SU-DHL-6 (cell line): ENCODE results near the gene DNAI4.
"Not testable (repeated sequence)": the region's sequence is repeated elsewhere in the genome, so short reads cannot be mapped to it uniquely, and the experiment has no call there.

Source experiments
- H2AFZ ChIP-seq: fragments of 200-600 bp; sonication (generic); 2 replicates; pipeline ENCODE4 v1.6.1; 2014; ENCODE audit warnings: low read depth, mild to moderate bottlenecking, moderate library complexity, mixed read lengths, antibody characterized with exemption, low read length; ENCODE audit not compliant: severe bottlenecking
- H3F3A ChIP-seq: fragments of 200-600 bp; shearing (Covaris generic); 2 replicates; pipeline ENCODE4 v1.6.0; 2016; ENCODE audit warnings: antibody characterized with exemption, mild to moderate bottlenecking; ENCODE audit not compliant: insufficient read depth
- H3K27ac ChIP-seq: fragments of 200-600 bp; sonication (generic); 2 replicates; pipeline ENCODE4 v1.5.1; 2016; ENCODE audit warnings: low read depth, mild to moderate bottlenecking, low read length, moderate library complexity, mixed read lengths
- H3K27me3 ChIP-seq: fragments of 200-600 bp; sonication (generic), shearing (Covaris generic); 2 replicates; pipeline ENCODE4 v1.6.0; 2014; ENCODE audit warnings: mild to moderate bottlenecking, low read length
- H3K36me3 ChIP-seq: fragments of 200-600 bp; sonication (generic); 2 replicates; pipeline ENCODE4 v1.6.1; 2014; ENCODE audit warnings: mild to moderate bottlenecking, low read length, mixed read lengths
- H3K4me2 ChIP-seq: fragments of 300-600, 200-600 bp; shearing (Covaris generic), sonication (generic); 2 replicates; pipeline ENCODE4 v1.6.0; 2014; ENCODE audit warnings: low read length, low read depth, mild to moderate bottlenecking; ENCODE audit not compliant: poor library complexity, severe bottlenecking
- H3K4me3 ChIP-seq: fragments of 200-600 bp; sonication (generic); 2 replicates; pipeline ENCODE4 v1.5.1; 2014; ENCODE audit warnings: antibody characterized with exemption, low read length, mild to moderate bottlenecking, mixed read lengths; ENCODE audit not compliant: insufficient read depth, poor library complexity, severe bottlenecking
- H3K79me2 ChIP-seq: fragments of 200-600 bp; sonication (generic); 2 replicates; pipeline ENCODE4 v1.6.1; 2014; ENCODE audit warnings: mild to moderate bottlenecking, low read length, moderate library complexity; ENCODE audit not compliant: insufficient read depth
- H3K9ac ChIP-seq: fragments of 200-600 bp; sonication (generic); 2 replicates; pipeline ENCODE4 v1.7.0; 2014; ENCODE audit warnings: mild to moderate bottlenecking, low read length
- H3K9me2 ChIP-seq: fragments of 200-600 bp; sonication (generic); replicated peaks from 2 replicates; pipeline ENCODE4 v1.6.1; 2014; ENCODE audit warnings: low read length; ENCODE audit not compliant: insufficient read depth
- H3K9me3 ChIP-seq: fragments of 200-600 bp; sonication (generic); 2 replicates; pipeline ENCODE4 v1.6.1; 2014; ENCODE audit warnings: low read length, mixed read lengths; ENCODE audit not compliant: insufficient read depth
- H4K20me1 ChIP-seq: fragments of 200-600 bp; sonication (generic); 2 replicates; pipeline ENCODE4 v1.6.1; 2014; ENCODE audit warnings: low read depth, mild to moderate bottlenecking, antibody characterized with exemption, low read length, moderate library complexity, mixed read lengths
- EZH2phosphoT487 ChIP-seq: fragments of 200-600 bp; sonication (generic), shearing (Covaris generic); conservative IDR thresholded peaks from 2 replicates; pipeline ENCODE4 v1.6.1; 2018; ENCODE audit warnings: mild to moderate bottlenecking, antibody characterized with exemption, low read length, moderate library complexity, mixed read lengths
- TF ChIP-seq, protein P1 (sequence below): fragments of 200-600 bp; sonication (generic); IDR thresholded peaks from one replicate; pipeline ENCODE4 v1.5.1; 2017; ENCODE audit warnings: antibody characterized with exemption, mild to moderate bottlenecking, low read length, moderate library complexity; ENCODE audit not compliant: insufficient read depth, poor library complexity, severe bottlenecking

Gene DNAI4

DNA sequence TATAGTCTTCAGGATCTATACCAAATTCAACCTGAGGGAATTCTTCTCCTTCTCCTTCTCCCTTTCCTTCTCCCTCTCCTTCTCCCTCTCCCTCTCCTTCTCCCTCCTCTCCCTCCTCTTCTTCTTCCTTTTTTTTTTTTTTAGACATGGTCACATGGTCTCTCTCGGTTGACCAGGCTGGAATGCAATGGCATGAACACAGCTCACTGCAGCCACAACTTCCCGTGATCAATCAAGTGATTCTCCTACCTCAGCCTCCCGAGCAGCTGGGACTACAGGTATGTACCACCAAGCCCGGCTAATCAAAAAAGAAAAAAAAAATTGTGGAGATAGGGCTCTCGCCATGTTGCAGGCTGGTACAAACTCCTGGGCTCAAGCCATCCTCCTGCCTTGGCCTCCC, 51.5 kb downstream of the DNAI4 start:
- Histone ChIP-seq H3K27me3 (no peaks in the 10 kb centered on the region), H3F3A (no peaks in the 10 kb centered on the region), H3K9ac (no peak overlapping the region), H3K27ac (no peak overlapping the region), H3K36me3 (no peaks in the 10 kb centered on the region), H2AFZ (no peak overlapping the region), H3K9me3 (no peaks in the 10 kb centered on the region), H3K4me3 (no peak overlapping the region), H3K79me2 (no peaks in the 10 kb centered on the region), H4K20me1 (no peaks in the 10 kb centered on the region), H3K4me2 (no peak overlapping the region), H3K9me2 (no peaks in the 10 kb centered on the region)
- TF ChIP-seq, protein P1, sequence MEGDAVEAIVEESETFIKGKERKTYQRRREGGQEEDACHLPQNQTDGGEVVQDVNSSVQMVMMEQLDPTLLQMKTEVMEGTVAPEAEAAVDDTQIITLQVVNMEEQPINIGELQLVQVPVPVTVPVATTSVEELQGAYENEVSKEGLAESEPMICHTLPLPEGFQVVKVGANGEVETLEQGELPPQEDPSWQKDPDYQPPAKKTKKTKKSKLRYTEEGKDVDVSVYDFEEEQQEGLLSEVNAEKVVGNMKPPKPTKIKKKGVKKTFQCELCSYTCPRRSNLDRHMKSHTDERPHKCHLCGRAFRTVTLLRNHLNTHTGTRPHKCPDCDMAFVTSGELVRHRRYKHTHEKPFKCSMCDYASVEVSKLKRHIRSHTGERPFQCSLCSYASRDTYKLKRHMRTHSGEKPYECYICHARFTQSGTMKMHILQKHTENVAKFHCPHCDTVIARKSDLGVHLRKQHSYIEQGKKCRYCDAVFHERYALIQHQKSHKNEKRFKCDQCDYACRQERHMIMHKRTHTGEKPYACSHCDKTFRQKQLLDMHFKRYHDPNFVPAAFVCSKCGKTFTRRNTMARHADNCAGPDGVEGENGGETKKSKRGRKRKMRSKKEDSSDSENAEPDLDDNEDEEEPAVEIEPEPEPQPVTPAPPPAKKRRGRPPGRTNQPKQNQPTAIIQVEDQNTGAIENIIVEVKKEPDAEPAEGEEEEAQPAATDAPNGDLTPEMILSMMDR = no peak
- no peak for TF ChIP-seq EZH2phosphoT487

- not testable (repeated sequence) for H2AFZ ChIP-seq, H3K9me3 ChIP-seq, H4K20me1 ChIP-seq, H3K79me2 ChIP-seq, H3K4me2 ChIP-seq, H3K9me2 ChIP-seq, H3K36me3 ChIP-seq, H3K9ac ChIP-seq, H3K27me3 ChIP-seq, H3F3A ChIP-seq, H3K4me3 ChIP-seq, H3K27ac ChIP-seq
Measured at GRCh38 chr1:66872024-66872423, 52.6 kb downstream of the DNAI4 start.

GRCh38 chr1:66867501-66867900, 57.2 kb downstream of the DNAI4 start:
- no peak overlapping the region for H3K27ac ChIP-seq
- H3K9me2 ChIP-seq = no peaks in the 10 kb centered on the region
- H3K4me3 ChIP-seq = no peak overlapping the region
- TF ChIP-seq, protein P1 = no peak
- no peak for TF ChIP-seq EZH2phosphoT487
- no peak overlapping the region for H3K4me2 ChIP-seq
- no peaks in the 10 kb centered on the region for H3F3A ChIP-seq
- H2AFZ ChIP-seq = no peak overlapping the region
- no peaks in the 10 kb centered on the region for H3K36me3 ChIP-seq
- no peaks in the 10 kb centered on the region for H4K20me1 ChIP-seq
- H3K27me3 ChIP-seq = no peaks in the 10 kb centered on the region
- no peak overlapping the region for H3K9ac ChIP-seq
- no peaks in the 10 kb centered on the region for H3K79me2 ChIP-seq
- H3K9me3 ChIP-seq = no peaks in the 10 kb centered on the region

DNA sequence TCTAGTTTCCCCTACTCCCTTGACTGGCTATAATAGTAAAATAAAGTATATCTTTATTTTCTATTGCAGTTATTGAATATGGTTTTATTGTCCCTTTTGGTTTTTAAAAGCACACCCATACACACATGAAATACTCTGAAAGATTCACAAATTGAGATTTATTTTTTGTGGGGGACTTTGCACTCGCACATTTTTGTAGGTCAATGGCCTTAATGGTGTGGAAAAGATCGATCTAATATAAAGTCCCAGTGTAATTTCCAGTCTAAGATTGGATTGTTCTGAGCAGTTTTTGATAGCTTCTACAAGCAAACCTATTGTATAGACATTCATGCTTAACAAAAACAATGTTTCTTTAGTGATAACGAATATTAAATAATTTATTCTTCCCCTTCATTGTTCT, 64.1 kb downstream of the DNAI4 start:
- Histone ChIP-seq H3K79me2 (no peaks in the 10 kb centered on the region), H3K9me3 (no peaks in the 10 kb centered on the region), H3K27ac (no peak overlapping the region), H3K9me2 (no peaks in the 10 kb centered on the region), H3F3A (no peaks in the 10 kb centered on the region), H3K4me3 (no peak overlapping the region), H3K36me3 (no peaks in the 10 kb centered on the region), H3K27me3 (no peaks in the 10 kb centered on the region), H3K4me2 (no peak overlapping the region), H2AFZ (no peak overlapping the region), H4K20me1 (no peaks in the 10 kb centered on the region), H3K9ac (no peak overlapping the region)
- TF ChIP-seq EZH2phosphoT487 = no peak
- TF ChIP-seq, protein P1 = no peak
